ENCODE data around the gene ASCC1.
A peak's percentile ranks its signal among the peaks of the same experiment; 100 is the strongest.
"Not testable (repeated sequence)": the region's sequence is repeated elsewhere in the genome, so short reads cannot be mapped to it uniquely, and the experiment has no call there.

The ASCC1 gene

DNA sequence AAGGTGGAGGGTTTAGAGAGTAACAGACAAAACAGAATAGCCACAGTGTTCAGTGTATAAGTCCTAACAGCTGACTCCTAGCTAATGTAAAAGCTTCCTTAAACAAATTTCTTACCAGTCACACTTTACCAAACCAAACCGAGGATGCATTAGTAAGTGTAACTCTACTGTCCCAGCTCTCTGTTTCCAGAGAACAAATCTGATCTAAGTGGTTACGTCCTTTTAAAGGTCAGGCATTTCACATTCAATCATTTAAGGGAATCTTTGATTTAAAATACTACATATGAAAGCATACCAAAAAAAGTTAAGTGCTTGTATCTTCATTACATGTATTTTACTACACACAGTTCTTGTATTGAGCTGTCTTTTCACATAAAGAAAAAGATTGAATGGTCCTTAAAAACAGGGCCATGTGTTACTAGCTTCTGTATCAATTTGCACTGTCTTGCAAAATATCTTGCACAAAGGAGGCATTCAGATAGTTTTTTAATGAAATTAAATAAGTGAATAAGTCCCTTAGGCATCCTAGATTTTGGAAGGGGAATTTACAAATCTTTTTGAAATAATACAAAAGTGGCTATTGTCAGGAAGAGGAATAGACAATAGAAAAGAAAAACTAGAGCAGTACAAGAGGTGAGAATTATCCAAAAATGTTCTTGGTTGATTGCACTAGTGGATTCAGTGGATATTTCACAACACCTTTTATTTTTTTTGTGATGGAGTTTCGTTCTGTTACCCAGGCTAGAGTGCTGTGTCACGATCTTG is 69.3 kb downstream of the ASCC1 start:
- TF ChIP-seq SUZ12 (IDR thresholded peaks at IDR 0.05; ENCODE audit: extremely low read depth, insufficient read depth, insufficient read length), result no peak
- no peak for TF ChIP-seq ZNF274 (IDR thresholded peaks at IDR 0.05; ENCODE audit: low read depth, low read length)
- TF ChIP-seq YY1 (IDR thresholded peaks at IDR 0.05; ENCODE audit: insufficient read depth, insufficient read length), result no peak
- no peaks in the 10 kb centered on the region for H3K9me3 ChIP-seq (ENCODE audit: insufficient read depth, low read length)
- H3K4me3 ChIP-seq (ENCODE audit: insufficient read length, low read depth), result no peak overlapping the region
- H3K9ac ChIP-seq (ENCODE audit: insufficient read length, low read depth), result no peak overlapping the region
- H3K4me1 ChIP-seq (ENCODE audit: insufficient read depth, insufficient read length), result no peaks in the 10 kb centered on the region
- DNase-seq (ENCODE audit: low read depth, low spot score), result no peak
- no peaks in the 10 kb centered on the region for H3K27me3 ChIP-seq (ENCODE audit: insufficient read depth, insufficient read length)
- H3K36me3 ChIP-seq (ENCODE audit: insufficient read depth, insufficient read length, low read length), result no peaks in the 10 kb centered on the region

DNA sequence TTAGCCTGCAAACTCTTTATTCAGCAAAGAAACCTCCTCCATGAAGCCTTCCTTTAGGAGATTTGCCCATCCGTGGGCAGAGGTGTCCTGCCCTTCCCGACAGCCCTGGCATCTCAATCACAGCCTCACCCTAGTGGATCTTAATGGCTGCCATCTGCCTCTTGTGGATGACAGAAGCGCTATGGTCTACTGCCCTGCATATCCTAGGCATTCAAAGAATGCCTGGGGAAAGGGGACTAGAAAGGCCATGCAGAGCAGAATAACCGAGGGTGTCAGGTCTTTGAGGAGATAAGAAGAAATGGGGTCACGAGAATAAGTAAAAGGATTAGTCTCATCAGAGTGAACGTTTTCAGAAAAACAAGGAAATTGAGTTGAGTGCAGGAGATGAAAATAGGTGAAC is 70.0 kb downstream of the ASCC1 start:
- TF ChIP-seq SUZ12 (IDR thresholded peaks at IDR 0.05; ENCODE audit: extremely low read depth, insufficient read depth, insufficient read length) (no peak), YY1 (IDR thresholded peaks at IDR 0.05; ENCODE audit: insufficient read depth, insufficient read length) (no peak), ZNF274 (IDR thresholded peaks at IDR 0.05; ENCODE audit: low read depth, low read length) (no peak)
- no peak overlapping the region for H3K9ac ChIP-seq (ENCODE audit: insufficient read length, low read depth)
- no peak overlapping the region for H3K4me3 ChIP-seq (ENCODE audit: insufficient read length, low read depth)
- no peaks in the 10 kb centered on the region for H3K36me3 ChIP-seq (ENCODE audit: insufficient read depth, insufficient read length, low read length)
- peak; percentile 22 for DNase-seq (ENCODE audit: low read depth, low spot score)
- H3K9me3 ChIP-seq (ENCODE audit: insufficient read depth, low read length), result no peaks in the 10 kb centered on the region
- H3K4me1 ChIP-seq (ENCODE audit: insufficient read depth, insufficient read length), result no peaks in the 10 kb centered on the region
- H3K27me3 ChIP-seq (ENCODE audit: insufficient read depth, insufficient read length), result no peaks in the 10 kb centered on the region

DNA sequence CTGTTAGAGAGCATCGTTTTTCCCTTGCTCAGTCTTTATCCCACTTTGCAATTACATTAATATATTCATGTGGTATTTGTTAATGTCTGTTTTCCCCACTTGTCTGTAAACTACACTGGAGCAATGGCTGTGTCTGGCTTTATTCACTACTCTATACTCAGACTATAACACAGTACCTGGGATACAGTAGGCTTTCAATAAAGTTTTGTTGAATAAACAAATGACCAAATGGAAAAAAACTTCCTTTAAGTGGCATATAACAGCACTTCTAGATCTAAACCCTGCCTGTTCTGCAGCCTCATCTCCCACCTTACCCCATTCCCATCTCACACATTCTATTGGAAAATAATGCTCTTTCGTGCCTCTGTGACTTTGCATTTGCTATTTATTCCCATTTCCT is 70.4 kb downstream of the ASCC1 start:
- no peak for DNase-seq (ENCODE audit: low read depth, low spot score)
- Histone ChIP-seq H3K4me3 (ENCODE audit: insufficient read length, low read depth) (no peak overlapping the region), H3K27me3 (ENCODE audit: insufficient read depth, insufficient read length) (no peaks in the 10 kb centered on the region), H3K36me3 (ENCODE audit: insufficient read depth, insufficient read length, low read length) (no peaks in the 10 kb centered on the region), H3K9ac (ENCODE audit: insufficient read length, low read depth) (no peak overlapping the region), H3K4me1 (ENCODE audit: insufficient read depth, insufficient read length) (no peaks in the 10 kb centered on the region), H3K9me3 (ENCODE audit: insufficient read depth, low read length) (no peaks in the 10 kb centered on the region)
- TF ChIP-seq SUZ12 (IDR thresholded peaks at IDR 0.05; ENCODE audit: extremely low read depth, insufficient read depth, insufficient read length) (no peak), ZNF274 (IDR thresholded peaks at IDR 0.05; ENCODE audit: low read depth, low read length) (no peak), YY1 (IDR thresholded peaks at IDR 0.05; ENCODE audit: insufficient read depth, insufficient read length) (no peak)

DNA sequence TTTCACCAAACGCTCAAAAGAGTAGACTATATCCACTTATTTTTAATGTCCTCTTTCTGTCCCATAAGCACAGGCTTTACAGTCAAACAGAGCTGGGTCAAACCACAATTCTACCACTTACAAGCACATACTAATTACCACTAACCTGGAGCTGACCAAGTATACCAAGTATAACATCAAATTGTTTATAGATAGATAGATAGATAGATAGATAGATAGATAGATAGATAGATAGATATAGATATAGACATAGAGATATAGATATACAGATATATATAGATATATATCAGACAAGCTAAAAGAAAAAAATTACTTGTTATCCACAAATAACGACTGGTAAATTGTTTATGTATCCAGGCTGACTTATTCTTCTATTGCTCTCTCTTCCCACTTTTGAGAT is 75.2 kb downstream of the ASCC1 start:
- Histone ChIP-seq H3K4me3 (ENCODE audit: insufficient read length, low read depth) (no peak overlapping the region), H3K27me3 (ENCODE audit: insufficient read depth, insufficient read length) (no peaks in the 10 kb centered on the region), H3K36me3 (ENCODE audit: insufficient read depth, insufficient read length, low read length) (no peaks in the 10 kb centered on the region), H3K4me1 (ENCODE audit: insufficient read depth, insufficient read length) (no peaks in the 10 kb centered on the region), H3K9me3 (ENCODE audit: insufficient read depth, low read length) (peaks cover 5% of the 10 kb centered on the region; the same call in 1 of the 2 replicates), H3K9ac (ENCODE audit: insufficient read length, low read depth) (no peak overlapping the region)
- DNase-seq (ENCODE audit: low read depth, low spot score), result no peak
- no peak for TF ChIP-seq SUZ12 (IDR thresholded peaks at IDR 0.05; ENCODE audit: extremely low read depth, insufficient read depth, insufficient read length)
- TF ChIP-seq YY1 (IDR thresholded peaks at IDR 0.05; ENCODE audit: insufficient read depth, insufficient read length), result no peak
- TF ChIP-seq ZNF274 (IDR thresholded peaks at IDR 0.05; ENCODE audit: low read depth, low read length), result no peak

DNA sequence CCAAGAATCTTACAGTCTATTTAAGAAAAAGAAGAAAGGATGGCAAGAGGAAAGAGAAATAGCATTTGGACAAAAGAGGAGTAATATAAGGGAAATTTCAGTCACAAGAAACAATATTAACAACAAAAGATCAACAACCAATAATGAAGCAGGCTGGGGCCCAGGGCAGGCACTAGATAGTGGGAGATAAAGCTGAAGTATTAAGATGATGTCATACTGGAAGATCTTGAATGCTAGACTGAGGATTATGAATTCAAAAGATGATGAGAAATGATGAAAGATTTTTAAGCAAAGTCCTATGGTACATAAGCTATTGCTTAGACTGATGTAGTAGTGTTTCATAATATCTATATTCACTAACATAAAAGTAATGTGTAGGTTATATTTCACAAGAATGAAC is 75.9 kb downstream of the ASCC1 start:
- Histone ChIP-seq H3K4me1 (ENCODE audit: insufficient read depth, insufficient read length) (no peaks in the 10 kb centered on the region), H3K27me3 (ENCODE audit: insufficient read depth, insufficient read length) (no peaks in the 10 kb centered on the region), H3K9me3 (ENCODE audit: insufficient read depth, low read length) (peaks cover 5% of the 10 kb centered on the region; the same call in 1 of the 2 replicates), H3K36me3 (ENCODE audit: insufficient read depth, insufficient read length, low read length) (no peaks in the 10 kb centered on the region), H3K9ac (ENCODE audit: insufficient read length, low read depth) (no peak overlapping the region), H3K4me3 (ENCODE audit: insufficient read length, low read depth) (no peak overlapping the region)
- DNase-seq (ENCODE audit: low read depth, low spot score), result no peak
- TF ChIP-seq YY1 (IDR thresholded peaks at IDR 0.05; ENCODE audit: insufficient read depth, insufficient read length) (no peak), SUZ12 (IDR thresholded peaks at IDR 0.05; ENCODE audit: extremely low read depth, insufficient read depth, insufficient read length) (no peak), ZNF274 (IDR thresholded peaks at IDR 0.05; ENCODE audit: low read depth, low read length) (no peak)

- Histone ChIP-seq H3K4me1 (ENCODE audit: insufficient read depth, insufficient read length) (no peaks in the 10 kb centered on the region), H3K9ac (ENCODE audit: insufficient read length, low read depth) (no peak overlapping the region), H3K27me3 (ENCODE audit: insufficient read depth, insufficient read length) (no peaks in the 10 kb centered on the region), H3K9me3 (ENCODE audit: insufficient read depth, low read length) (peaks cover 5% of the 10 kb centered on the region; the same call in 1 of the 2 replicates), H3K4me3 (ENCODE audit: insufficient read length, low read depth) (no peak overlapping the region), H3K36me3 (ENCODE audit: insufficient read depth, insufficient read length, low read length) (no peaks in the 10 kb centered on the region)
- DNase-seq (ENCODE audit: low read depth, low spot score), result no peak
- TF ChIP-seq SUZ12 (IDR thresholded peaks at IDR 0.05; ENCODE audit: extremely low read depth, insufficient read depth, insufficient read length) (no peak), YY1 (IDR thresholded peaks at IDR 0.05; ENCODE audit: insufficient read depth, insufficient read length) (no peak), ZNF274 (IDR thresholded peaks at IDR 0.05; ENCODE audit: low read depth, low read length) (no peak)
Measured at GRCh38 chr10:72137583-72137982, 78.5 kb downstream of the ASCC1 start.

DNA sequence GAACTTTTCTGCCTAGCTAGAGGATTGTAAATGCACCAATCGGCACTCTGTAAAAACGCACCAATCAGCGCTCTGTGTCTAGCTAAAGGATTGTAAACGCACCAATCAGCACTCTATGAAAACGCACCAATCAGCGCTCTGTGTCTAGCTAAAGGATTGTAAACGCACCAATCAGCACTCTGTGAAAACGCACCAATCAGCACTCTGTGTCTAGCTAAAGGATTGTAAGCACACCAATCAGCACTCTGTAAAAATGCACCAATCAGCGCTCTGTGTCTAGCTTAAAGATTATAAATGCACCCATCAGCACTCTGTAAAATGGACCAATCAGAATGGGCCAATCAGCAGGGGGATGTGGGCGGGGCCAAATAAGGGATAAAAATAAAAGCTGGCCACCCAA is 79.9 kb downstream of the ASCC1 start:
- not testable (repeated sequence) for DNase-seq (ENCODE audit: low read depth, low spot score); H3K4me3 ChIP-seq (ENCODE audit: insufficient read length, low read depth); H3K9me3 ChIP-seq (ENCODE audit: insufficient read depth, low read length); H3K4me1 ChIP-seq (ENCODE audit: insufficient read depth, insufficient read length); H3K9ac ChIP-seq (ENCODE audit: insufficient read length, low read depth); H3K36me3 ChIP-seq (ENCODE audit: insufficient read depth, insufficient read length, low read length); H3K27me3 ChIP-seq (ENCODE audit: insufficient read depth, insufficient read length)

Data from NT2/D1 (cell line).